ENCODE measurements around the gene SALL4.
"Not testable (repeated sequence)": the region's sequence is repeated elsewhere in the genome, so short reads cannot be mapped to it uniquely, and the experiment has no call there.

The SALL4 gene

GRCh38 chr20:51802170-51802751 is at the start of gene SALL4:
Gene SALL4 (minus strand): TSS chr20:51802521. CDS start chr20:51802408, 113 bp downstream.
- DNase-seq (ENCODE audit: low read depth) = no peak

DNA sequence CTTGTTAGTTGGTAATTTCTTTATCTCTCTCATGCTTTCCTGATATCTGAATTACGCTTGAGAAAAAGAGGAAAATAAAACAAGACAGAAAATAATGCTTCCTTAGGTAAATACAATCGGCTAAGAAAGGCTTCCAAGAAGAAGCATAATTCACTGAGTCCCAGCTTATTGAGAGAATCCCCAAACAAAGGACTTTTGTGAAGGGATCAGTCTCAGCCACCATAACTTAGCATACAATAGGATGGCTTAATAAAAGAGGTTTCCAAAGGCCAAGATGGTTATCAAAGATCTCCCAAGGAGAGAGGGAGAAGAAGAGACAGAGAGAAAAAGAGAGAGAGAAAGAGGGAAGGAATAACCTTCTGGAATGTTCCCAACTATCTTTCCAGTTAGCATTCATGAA is 46.0 kb upstream of the SALL4 start:
- DNase-seq (ENCODE audit: low read depth) = no peak

DNA sequence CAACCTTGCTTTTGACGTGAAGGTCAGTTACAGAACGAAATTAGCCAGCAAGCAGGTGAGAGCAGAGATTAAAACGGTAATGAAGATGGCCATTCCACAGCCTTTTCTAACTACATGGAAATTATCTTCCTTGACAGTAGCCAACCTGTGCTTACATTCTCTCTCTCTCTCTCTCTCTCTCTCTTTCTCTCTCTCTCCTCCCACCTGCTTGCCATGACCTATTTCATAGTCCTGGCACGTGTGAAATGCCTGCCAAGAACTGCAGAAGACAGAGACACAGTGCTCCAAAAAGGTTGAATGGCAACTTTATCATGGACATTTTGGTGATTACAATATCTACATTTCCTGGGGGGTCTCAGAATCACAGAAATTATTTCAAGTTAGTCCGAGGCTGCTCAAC is 38.5 kb upstream of the SALL4 start:
- no peak for DNase-seq (ENCODE audit: low read depth)

DNA sequence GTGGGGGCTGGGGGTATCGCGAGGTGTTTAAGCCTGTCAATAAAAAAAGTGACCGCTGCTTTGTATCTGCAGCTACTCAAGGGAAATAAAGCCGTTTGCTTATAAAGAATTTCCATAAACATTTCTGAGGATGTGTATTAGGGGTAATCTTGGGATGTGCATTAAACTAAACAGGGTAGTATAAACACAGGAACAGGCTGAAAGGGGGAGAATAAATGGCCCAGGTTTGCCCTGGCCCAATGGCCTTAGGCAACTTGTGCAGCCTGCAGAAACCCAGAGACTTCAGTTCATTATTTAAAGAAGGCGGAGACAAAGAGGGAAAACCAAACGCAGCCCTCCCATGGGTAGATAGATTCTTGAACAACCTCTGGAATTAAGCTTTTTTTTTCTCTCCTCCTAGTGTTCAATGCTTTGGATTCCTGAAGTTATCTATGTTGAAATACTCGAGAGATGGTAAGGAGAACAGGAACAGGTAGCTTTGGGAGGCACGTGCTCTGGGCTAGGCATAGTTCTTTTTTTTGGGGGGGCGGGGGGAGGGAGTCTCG is 35.6 kb upstream of the SALL4 start:
- no peak for DNase-seq (ENCODE audit: low read depth)

DNA sequence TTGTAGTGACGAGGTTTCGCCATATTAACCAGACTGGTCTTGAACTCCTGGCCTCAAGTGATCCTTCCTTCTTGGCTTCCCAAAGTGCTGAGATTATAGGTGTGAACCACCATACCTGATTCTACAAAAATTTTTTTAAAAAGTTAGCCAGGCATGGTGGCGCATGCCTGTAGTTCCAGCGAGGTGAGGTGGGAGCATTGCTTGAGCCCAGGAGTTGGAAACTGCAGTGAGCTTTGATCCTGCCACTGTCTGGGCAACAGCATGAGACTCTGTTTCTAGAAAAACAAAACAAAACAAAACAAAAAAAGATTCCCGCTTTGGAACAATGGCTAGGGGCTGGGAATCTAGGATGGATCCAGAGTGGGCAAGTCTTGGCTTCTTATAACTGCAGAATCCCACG is 35.1 kb upstream of the SALL4 start:
- DNase-seq (ENCODE audit: low read depth) = no peak

DNA sequence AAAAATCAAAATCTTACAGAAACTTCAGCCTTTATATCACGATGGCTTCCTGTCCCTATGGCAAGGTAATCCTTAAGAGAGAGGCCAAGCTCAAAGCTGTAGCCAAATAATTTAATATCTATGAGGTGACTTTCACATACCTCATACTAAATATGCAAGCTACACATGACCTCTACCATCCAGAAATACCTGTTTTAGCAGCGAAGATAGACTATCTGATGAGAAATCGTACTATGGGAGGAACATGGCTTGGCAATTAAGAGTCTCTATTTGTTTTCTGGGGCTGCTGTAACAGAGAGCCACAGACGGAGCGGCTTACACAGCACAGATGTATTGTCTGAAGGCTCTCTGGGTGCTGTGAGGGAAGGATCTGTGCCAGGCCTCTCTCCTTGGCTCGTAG is 31.0 kb upstream of the SALL4 start:
- no peak for DNase-seq (ENCODE audit: low read depth)

DNA sequence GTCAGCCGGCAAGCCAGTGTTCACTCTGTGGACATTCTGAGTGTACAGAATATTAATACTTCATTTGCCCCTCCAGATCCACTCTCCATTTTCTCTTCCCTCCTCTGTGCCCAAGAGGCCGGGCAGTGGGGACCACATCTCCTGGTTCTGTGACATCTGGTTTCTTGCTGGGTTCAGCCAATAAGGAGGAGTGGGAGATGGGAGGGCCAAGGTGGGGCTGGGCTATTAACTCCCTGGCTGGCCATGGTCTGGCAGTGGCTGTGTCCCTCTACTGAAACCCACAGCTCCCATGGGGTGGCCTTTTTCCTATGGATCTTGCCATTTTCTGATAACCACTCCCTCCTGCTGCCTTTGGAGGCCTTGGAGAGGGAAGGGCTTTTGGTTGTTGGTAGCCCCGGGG is 30.0 kb upstream of the SALL4 start:
- DNase-seq (ENCODE audit: low read depth) = no peak

DNA sequence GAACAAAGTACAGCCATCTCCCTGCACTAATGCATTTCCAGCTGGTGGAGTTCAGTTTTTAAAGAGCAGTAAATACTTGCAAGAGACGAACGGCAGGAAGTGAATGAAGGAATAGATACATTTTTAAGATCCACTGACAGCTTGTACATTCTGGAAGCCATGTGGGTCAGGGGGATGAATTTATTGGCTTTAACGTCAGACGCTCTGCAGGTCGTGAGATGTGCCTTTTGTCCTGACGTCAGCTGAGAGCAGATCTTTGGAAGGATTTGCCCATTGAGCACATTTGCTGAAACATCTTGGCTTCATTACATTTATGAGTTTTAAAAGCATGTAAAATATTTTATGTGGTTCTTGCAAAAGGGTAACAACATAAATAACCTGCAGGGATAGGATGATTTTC is 29.5 kb upstream of the SALL4 start:
- no peak for DNase-seq (ENCODE audit: low read depth)

DNA sequence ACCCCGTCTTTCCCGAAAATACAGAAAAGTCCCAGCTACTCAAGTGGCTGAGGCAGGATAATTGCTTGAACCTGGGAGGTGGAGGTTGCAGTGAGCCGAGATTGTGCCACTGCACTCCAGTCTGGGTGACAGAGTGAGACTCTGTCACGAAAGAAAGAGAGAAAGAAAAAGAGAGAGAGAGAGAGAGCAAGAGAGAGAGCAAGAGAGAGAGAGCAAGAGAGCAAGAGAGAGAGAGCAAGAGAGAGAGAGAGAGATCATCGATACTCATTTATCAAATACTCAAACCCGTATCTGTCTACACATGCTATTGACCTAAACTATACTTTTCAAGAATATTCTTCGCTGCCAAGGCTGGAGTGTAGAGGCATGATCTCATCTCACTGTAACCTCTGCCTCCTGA is 28.2 kb upstream of the SALL4 start:
- no peak for DNase-seq (ENCODE audit: low read depth)

GRCh38 chr20:51828762-51829161 is 26.4 kb upstream of the SALL4 start:
- DNase-seq (ENCODE audit: low read depth) = no peak

GRCh38 chr20:51826372-51826771 is 24.1 kb upstream of the SALL4 start:
- no peak for DNase-seq (ENCODE audit: low read depth)

GRCh38 chr20:51818479-51819008 is 16.2 kb upstream of the SALL4 start:
- no peak for DNase-seq (ENCODE audit: low read depth)

DNA sequence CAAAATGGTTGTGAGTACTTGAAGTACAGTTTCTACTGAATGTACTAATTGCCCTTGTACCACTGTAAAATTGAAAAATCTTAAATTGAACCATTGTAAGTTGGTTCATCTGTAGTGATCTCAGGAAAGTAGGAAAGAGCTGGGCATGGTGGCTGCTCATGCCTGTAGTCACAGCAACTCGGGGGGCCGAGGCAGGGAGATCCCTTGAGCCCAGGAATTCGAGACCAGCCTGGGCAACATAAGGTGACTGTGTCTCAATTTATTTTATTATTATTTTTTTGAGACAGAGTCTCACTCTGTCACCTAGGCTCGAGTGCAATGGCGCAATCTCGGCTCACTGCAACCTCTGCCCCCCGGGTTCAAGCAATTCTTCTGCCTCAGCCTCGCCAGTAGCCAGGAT is 14.5 kb upstream of the SALL4 start:
- DNase-seq (ENCODE audit: low read depth) = not testable (repeated sequence)

DNA sequence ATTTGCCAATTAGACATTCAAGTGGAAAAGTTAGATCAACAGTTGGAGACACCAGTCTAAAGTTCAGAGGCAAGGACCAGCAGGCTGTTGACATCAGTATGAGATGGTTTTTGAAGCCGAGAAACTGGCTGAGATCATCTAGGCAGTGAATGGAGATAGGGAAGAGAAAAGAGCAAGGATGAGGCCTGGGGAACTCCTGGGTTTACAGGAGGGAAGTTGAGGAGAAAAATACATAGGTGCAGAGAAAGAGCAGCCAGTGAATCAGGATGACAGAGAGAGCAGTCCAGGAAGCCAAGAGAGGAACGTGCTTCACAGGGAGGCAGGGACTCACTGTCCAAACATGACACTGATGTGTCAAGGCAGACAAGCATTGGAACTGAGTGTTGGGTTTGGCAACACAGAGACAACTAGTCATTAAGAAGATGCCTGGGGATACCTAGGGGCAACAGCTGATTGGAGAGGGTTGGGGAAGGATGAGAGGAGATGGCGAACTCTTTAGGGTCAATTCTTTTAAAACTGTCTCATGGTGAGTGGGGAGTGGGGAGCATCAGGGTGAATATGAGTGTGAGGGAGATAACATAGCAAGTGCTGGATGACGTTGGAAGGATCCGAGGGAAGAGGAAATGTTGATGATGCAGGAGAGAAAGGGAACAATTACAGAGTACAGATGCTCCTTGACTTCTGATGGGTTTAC is 13.2 kb upstream of the SALL4 start:
- DNase-seq (ENCODE audit: low read depth) = no peak

GRCh38 chr20:51812861-51813260 is 10.5 kb upstream of the SALL4 start:
- DNase-seq (ENCODE audit: low read depth) = no peak

DNA sequence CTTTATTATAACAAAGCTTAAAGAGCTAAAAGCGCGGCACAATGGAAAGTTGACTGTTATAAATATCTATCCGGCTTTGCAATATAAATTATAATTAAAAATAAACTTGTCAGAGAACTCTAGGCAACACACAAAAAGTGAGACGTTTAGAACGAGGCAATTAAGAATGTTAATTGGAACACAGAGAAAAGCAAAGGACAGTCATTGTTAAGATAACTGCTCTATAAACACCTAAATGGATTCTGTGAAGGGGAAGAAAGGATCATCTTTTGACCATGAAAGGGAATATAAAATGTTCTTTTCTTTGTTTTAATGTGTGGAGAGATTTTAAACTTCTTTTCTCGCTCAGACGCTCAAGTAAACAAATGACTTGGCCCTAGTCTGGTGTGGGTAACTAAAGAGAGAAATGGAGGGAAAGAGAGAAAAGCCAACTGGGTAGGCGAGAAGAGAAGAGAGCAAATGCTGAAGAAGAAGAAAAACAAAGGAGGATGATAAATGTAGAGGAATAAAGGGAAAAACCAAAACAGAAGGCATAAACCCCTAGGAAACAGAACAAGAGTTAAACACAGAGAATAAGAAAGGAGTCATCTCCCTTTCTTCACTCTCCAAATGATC is 9.3 kb upstream of the SALL4 start:
- DNase-seq (ENCODE audit: low read depth) = no peak

GRCh38 chr20:51811042-51811355 is 8.7 kb upstream of the SALL4 start:
- DNase-seq (ENCODE audit: low read depth) = no peak

- DNase-seq (ENCODE audit: low read depth) = no peak
Observed at GRCh38 chr20:51810155-51811041, 8.1 kb upstream of the SALL4 start.

DNA sequence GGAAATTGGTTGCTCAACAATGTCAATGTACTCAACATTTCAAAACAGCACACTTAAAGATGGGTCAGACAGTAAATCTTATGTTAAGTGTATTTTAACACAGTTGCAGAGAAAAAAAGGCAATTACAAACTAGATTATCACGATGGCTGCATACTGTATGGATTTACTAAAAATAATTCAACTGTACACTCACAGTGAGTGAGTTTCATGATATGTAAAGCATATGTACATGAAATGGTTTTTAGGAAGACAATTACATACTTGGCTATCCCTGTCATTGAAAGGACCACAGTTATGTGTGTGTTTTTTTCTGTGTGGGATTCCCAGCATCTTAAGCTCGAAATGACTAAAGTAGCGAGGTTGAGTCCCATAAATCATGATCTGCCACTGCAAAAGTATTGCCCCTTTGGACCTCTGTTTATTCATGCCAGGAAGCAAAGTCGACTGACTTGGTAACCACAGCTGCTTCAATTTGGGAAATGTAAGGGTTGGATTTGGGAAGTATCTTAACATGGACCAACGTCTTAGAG is 5.5 kb upstream of the SALL4 start:
- DNase-seq (ENCODE audit: low read depth) = no peak

DNA sequence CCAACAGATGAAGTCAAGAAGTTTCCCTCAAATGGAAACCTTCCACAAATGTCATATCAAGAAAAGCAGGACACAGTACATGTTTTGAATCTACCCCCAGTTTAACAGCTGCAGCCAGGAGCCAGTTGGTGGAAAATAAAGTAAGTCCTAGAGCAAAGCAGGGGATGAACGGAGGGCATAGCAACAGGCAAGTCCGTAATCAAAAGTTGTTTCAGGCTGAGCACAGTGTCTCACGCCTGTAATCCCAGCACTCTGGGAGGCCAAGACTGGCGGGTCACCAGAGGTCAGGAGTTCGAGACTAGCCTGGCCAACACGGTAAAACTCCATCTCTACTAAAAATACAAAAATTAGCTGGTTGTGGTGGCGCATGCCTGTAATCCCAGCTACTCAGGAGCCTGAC is 2.4 kb upstream of the SALL4 start:
- DNase-seq (ENCODE audit: low read depth) = no peak

DNA sequence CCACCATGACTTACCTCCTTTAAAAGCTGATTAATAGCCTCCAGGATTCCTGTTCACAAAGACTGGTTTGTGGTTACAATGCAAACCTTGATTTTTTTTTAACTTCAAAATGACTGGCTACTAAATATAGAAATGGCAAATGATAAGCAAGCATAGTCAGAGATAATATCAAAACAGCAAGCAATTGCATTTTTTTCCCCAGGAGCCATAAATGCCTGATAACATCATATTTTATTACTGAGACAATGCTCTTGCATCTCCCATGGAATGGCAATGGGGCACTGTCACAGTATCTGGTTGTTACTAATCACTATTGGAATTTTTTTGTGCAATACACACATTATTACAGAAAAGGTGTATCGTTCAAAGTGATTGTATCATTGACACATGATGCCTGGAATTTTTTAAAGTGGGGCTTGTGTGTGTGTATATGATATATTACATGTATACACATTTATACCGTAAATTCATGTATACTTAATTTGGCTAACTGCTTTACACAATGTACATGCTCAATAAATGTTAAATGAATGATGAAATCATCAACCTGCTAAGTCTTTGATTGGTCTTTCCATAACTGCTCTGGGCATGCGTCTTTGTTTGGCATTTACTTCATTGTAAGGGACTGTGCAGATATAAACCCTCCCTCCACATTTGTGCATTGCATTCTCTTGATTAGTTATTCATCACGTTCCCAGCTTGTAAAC is 980 bp upstream of the SALL4 start:
- DNase-seq (ENCODE audit: low read depth) = no peak

- no peak for DNase-seq (ENCODE audit: low read depth)
Observed at GRCh38 chr20:51801823-51802123, 548 bp downstream of the SALL4 start.
